Osteocyte (in vitro differentiated cells): ENCODE data around the gene EGR1. TPM values are rescaled to one million over a fixed set of nuclear protein-coding genes. Genes with fewer than 3 reads are reported as not detected.
"Not testable (repeated sequence)": the region's sequence is repeated elsewhere in the genome, so short reads cannot be mapped to it uniquely, and the experiment has no call there.

ENCODE experiments used
- DNase-seq: peaks from one replicate; pipeline ENCODE4 v3.0.0; 2021; ENCODE audit warnings: mixed read lengths; ENCODE audit not compliant: unreplicated experiment; ENCODE audit errors: extremely low spot score
- H3K27ac Mint-ChIP-seq: one replicate; pipeline ENCODE4 v1.8.0; 2021; ENCODE audit warnings: mild to moderate bottlenecking, mixed read lengths; ENCODE audit not compliant: unreplicated experiment
- H3K27me3 Mint-ChIP-seq: one replicate; pipeline ENCODE4 v1.8.0; 2021; ENCODE audit warnings: mixed read lengths; ENCODE audit not compliant: unreplicated experiment
- H3K36me3 Mint-ChIP-seq: one replicate; pipeline ENCODE4 v1.8.0; 2021; ENCODE audit warnings: mixed read lengths; ENCODE audit not compliant: unreplicated experiment
- H3K4me1 Mint-ChIP-seq: one replicate; pipeline ENCODE4 v1.8.0; 2021; ENCODE audit warnings: mixed read lengths; ENCODE audit not compliant: unreplicated experiment
- H3K4me3 Mint-ChIP-seq: one replicate; pipeline ENCODE4 v1.8.0; 2021; ENCODE audit warnings: mild to moderate bottlenecking, moderate library complexity, mixed read lengths; ENCODE audit not compliant: unreplicated experiment
- H3K9me3 Mint-ChIP-seq: one replicate; pipeline ENCODE4 v1.8.0; 2021; ENCODE audit warnings: mixed read lengths; ENCODE audit not compliant: unreplicated experiment
- CTCF ChIP-seq: fragments of 200-600 bp; sonication (generic); IDR thresholded peaks from 2 replicates; pipeline ENCODE4 v1.5.0; 2021; ENCODE audit warnings: antibody characterized with exemption, mild to moderate bottlenecking, moderate library complexity
- total RNA-seq: library from RNA; stranded (reverse); gene quantifications from 2 replicates; pipeline ENCODE4 v1.2.1, GENCODE V29; 2021

EGR1 gene
- total RNA-seq, 1 donor from 2014 or later, result 415 TPM

- Mint-ChIP-seq H3K27ac (peak overlapping the region; percentile 79), H3K4me1 (peaks cover 25% of the 10 kb centered on the region), H3K4me3 (no peak overlapping the region), H3K27me3 (peaks cover 12% of the 10 kb centered on the region), H3K9me3 (no peaks in the 10 kb centered on the region), H3K36me3 (peaks cover 25% of the 10 kb centered on the region)
- no peak for DNase-seq
- TF ChIP-seq CTCF, result no peak
Measured at GRCh38 chr5:138471052-138471361, 5.7 kb downstream of the EGR1 start.

- peaks cover 15% of the 10 kb centered on the region for H3K4me1 Mint-ChIP-seq
- no peak for TF ChIP-seq CTCF
- H3K9me3 Mint-ChIP-seq, result no peaks in the 10 kb centered on the region
- H3K27ac Mint-ChIP-seq, result no peak overlapping the region
- H3K36me3 Mint-ChIP-seq, result peaks cover 15% of the 10 kb centered on the region
- H3K27me3 Mint-ChIP-seq, result peaks cover 16% of the 10 kb centered on the region
- DNase-seq, result no peak
- no peak overlapping the region for H3K4me3 Mint-ChIP-seq
Measured at GRCh38 chr5:138472353-138472752, 7.1 kb downstream of the EGR1 start.

GRCh38 chr5:138473151-138473550 is 7.9 kb downstream of the EGR1 start:
- H3K4me3 Mint-ChIP-seq, H3K9me3 Mint-ChIP-seq, H3K27ac Mint-ChIP-seq, H3K4me1 Mint-ChIP-seq, H3K36me3 Mint-ChIP-seq, DNase-seq: not testable (repeated sequence)
- peaks cover 16% of the 10 kb centered on the region for H3K27me3 Mint-ChIP-seq

- DNase-seq, result no peak
- Mint-ChIP-seq H3K27me3 (peaks cover 16% of the 10 kb centered on the region), H3K4me3 (no peak overlapping the region), H3K4me1 (no peaks in the 10 kb centered on the region), H3K27ac (no peak overlapping the region), H3K9me3 (no peaks in the 10 kb centered on the region), H3K36me3 (no peaks in the 10 kb centered on the region)
- TF ChIP-seq CTCF, result no peak
Measured at GRCh38 chr5:138476918-138477317, 11.6 kb downstream of the EGR1 start.

DNA sequence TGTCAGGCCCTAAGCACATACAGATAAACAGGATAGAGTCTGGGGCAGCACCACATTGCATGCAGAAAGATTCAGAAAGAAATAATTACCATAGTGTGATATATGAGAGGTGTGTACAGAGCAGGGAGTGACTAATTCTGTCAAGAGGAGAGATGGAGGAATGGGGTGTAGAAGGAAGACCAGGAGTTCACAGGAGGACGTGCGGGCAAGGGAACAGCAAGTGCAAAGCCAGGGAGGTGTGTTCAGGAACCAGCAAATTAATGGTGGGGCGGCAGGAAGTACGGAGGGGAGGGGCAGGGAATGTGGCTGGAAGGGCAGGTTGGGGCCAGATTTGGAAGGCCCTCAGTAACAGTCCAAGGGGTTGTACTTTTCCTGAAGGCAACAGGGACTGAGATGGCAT is 17.4 kb downstream of the EGR1 start:
- H3K36me3 Mint-ChIP-seq, result no peaks in the 10 kb centered on the region
- no peak overlapping the region for H3K27ac Mint-ChIP-seq
- H3K27me3 Mint-ChIP-seq, result peaks cover 7% of the 10 kb centered on the region
- no peaks in the 10 kb centered on the region for H3K4me1 Mint-ChIP-seq
- no peak for TF ChIP-seq CTCF
- no peak for DNase-seq
- H3K9me3 Mint-ChIP-seq, result no peaks in the 10 kb centered on the region
- H3K4me3 Mint-ChIP-seq, result no peak overlapping the region

- Mint-ChIP-seq H3K4me3 (no peak overlapping the region), H3K27ac (no peak overlapping the region), H3K27me3 (peaks cover 25% of the 10 kb centered on the region), H3K9me3 (no peaks in the 10 kb centered on the region), H3K4me1 (peaks cover 11% of the 10 kb centered on the region), H3K36me3 (no peaks in the 10 kb centered on the region)
- no peak for TF ChIP-seq CTCF
- no peak for DNase-seq
Measured at GRCh38 chr5:138488481-138488945, 23.2 kb downstream of the EGR1 start.
